ENCODE data around the gene ITM2B.

DNA sequence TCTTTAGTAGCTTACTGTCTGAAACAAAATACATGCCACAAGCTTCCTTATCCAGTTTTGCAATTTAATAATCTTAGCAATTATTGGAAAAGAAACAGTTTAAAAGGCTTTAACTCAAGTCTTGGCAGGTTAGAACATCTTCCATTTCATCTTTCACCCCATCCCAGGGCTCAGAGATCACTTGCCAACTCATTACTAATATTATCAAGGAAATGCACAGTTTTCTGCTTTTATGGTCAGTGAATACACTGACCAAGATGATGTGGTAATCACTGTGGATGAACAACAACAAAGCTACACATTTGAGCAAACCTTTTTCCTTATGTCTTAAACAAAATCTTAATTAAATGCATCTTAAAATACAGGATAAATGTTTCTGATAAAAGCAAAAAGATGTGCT is 48.0 kb upstream of the ITM2B start:
- TF ChIP-seq ZBTB7A (IDR thresholded peaks at IDR 0.05; ENCODE audit: low read depth) (no peak), RAD21 (IDR thresholded peaks at IDR 0.05; ENCODE audit: low read depth) (no peak), YY1 (IDR thresholded peaks at IDR 0.05; ENCODE audit: low read depth) (no peak), CEBPB (IDR thresholded peaks at IDR 0.05) (no peak)
- TF ChIP-seq, protein P1, sequence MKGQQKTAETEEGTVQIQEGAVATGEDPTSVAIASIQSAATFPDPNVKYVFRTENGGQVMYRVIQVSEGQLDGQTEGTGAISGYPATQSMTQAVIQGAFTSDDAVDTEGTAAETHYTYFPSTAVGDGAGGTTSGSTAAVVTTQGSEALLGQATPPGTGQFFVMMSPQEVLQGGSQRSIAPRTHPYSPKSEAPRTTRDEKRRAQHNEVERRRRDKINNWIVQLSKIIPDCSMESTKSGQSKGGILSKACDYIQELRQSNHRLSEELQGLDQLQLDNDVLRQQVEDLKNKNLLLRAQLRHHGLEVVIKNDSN (IDR thresholded peaks at IDR 0.05): no peak
- TF ChIP-seq, protein P2, sequence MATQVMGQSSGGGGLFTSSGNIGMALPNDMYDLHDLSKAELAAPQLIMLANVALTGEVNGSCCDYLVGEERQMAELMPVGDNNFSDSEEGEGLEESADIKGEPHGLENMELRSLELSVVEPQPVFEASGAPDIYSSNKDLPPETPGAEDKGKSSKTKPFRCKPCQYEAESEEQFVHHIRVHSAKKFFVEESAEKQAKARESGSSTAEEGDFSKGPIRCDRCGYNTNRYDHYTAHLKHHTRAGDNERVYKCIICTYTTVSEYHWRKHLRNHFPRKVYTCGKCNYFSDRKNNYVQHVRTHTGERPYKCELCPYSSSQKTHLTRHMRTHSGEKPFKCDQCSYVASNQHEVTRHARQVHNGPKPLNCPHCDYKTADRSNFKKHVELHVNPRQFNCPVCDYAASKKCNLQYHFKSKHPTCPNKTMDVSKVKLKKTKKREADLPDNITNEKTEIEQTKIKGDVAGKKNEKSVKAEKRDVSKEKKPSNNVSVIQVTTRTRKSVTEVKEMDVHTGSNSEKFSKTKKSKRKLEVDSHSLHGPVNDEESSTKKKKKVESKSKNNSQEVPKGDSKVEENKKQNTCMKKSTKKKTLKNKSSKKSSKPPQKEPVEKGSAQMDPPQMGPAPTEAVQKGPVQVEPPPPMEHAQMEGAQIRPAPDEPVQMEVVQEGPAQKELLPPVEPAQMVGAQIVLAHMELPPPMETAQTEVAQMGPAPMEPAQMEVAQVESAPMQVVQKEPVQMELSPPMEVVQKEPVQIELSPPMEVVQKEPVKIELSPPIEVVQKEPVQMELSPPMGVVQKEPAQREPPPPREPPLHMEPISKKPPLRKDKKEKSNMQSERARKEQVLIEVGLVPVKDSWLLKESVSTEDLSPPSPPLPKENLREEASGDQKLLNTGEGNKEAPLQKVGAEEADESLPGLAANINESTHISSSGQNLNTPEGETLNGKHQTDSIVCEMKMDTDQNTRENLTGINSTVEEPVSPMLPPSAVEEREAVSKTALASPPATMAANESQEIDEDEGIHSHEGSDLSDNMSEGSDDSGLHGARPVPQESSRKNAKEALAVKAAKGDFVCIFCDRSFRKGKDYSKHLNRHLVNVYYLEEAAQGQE (IDR thresholded peaks at IDR 0.05; ENCODE audit: low read depth): no peak
- TF ChIP-seq, protein P3, sequence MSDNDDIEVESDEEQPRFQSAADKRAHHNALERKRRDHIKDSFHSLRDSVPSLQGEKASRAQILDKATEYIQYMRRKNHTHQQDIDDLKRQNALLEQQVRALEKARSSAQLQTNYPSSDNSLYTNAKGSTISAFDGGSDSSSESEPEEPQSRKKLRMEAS (IDR thresholded peaks at IDR 0.05): no peak
